Duodenal mucosa (tissue), 2 donors: ENCODE measurements around the gene SDK1.
"Not testable (repeated sequence)": the region's sequence is repeated elsewhere in the genome, so short reads cannot be mapped to it uniquely, and the experiment has no call there.

ENCODE experiments used
- H3K27ac ChIP-seq: one replicate; pipeline ENCODE4 v1.7.0; 2013; ENCODE audit warnings: low read depth, low read length
- H3K27me3 ChIP-seq, 2 donors: one replicate each; pipeline ENCODE4 v1.7.0; 2013; ENCODE audit warnings: low read length in 2 of 2, control low read depth in 1 of 2; ENCODE audit not compliant: insufficient read depth in 2 of 2, control insufficient read depth in 1 of 2
- H3K36me3 ChIP-seq, 2 donors: one replicate each; pipeline ENCODE4 v1.7.0; 2013; ENCODE audit warnings: low read length in 2 of 2, control low read depth in 1 of 2; ENCODE audit not compliant: insufficient read depth in 2 of 2, control insufficient read depth in 1 of 2
- H3K4me1 ChIP-seq, 2 donors: one replicate each; pipeline ENCODE4 v1.7.0; 2013; ENCODE audit warnings: low read length in 2 of 2, control low read depth in 1 of 2; ENCODE audit not compliant: insufficient read depth in 2 of 2, control insufficient read depth in 1 of 2
- H3K4me3 ChIP-seq, 2 donors: one replicate each; pipeline ENCODE4 v1.7.0; 2013; ENCODE audit warnings: low read length in 2 of 2, low read depth in 1 of 2
- H3K9ac ChIP-seq, 2 donors: one replicate each; pipeline ENCODE4 v1.7.0; 2013; ENCODE audit warnings: low read length in 2 of 2, low read depth in 1 of 2
- H3K9me3 ChIP-seq, 2 donors: one replicate each; pipeline ENCODE4 v1.7.0; 2013; ENCODE audit warnings: low read length in 2 of 2, control low read depth in 1 of 2; ENCODE audit not compliant: control insufficient read depth in 1 of 2

SDK1 gene

DNA sequence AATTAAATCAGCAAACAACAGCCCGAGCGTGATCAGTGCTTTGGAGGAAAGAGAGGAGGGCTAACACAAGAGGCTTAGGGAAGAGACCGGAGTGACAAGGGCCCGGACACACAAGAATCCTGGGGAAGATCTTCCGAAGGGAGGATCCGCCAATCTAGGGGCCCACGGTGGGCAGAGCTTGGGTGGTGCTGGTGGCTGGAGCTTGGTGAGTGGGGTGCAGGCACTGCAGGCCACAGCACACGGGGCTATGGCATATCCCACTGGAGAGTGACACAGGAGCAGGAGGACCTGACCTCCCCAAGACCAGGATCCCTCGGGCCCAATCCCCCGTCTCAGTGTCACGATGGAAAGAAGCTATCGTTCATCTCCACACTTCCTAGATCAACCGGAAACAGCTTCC, 909.8 kb downstream of the SDK1 start:
- H3K9me3 ChIP-seq: no peaks in the 10 kb centered on the region
- no peaks in the 10 kb centered on the region for H3K4me1 ChIP-seq
- H3K9ac ChIP-seq: no peak overlapping the region
- H3K27me3 ChIP-seq: no peaks in the 10 kb centered on the region
- no peak overlapping the region for H3K27ac ChIP-seq
- no peaks in the 10 kb centered on the region for H3K36me3 ChIP-seq
- no peak overlapping the region for H3K4me3 ChIP-seq

DNA sequence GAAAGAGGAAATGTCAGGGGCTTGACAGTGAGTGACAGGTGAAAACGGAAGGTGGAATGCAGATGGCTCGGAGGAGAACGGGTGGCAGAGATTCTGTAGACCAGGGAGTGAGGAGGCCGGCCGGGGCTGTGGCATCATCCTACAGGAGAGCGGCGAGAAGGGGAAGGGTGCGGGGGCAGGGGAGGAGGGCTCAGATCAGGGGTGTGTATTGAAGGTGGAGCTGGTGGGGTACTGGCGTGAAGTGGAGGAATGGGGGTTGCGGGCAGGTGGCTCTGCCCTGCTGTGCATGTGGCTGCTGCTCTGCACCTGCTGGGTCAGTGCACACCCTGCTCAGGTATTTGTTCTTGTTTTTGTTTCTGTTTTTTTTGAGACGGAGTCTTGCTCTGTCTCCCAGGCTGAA, 910.2 kb downstream of the SDK1 start:
- no peak overlapping the region for H3K4me3 ChIP-seq
- H3K9ac ChIP-seq: no peak overlapping the region
- H3K9me3 ChIP-seq: no peaks in the 10 kb centered on the region
- no peaks in the 10 kb centered on the region for H3K4me1 ChIP-seq
- no peaks in the 10 kb centered on the region for H3K36me3 ChIP-seq
- H3K27me3 ChIP-seq: no peaks in the 10 kb centered on the region
- H3K27ac ChIP-seq: no peak overlapping the region

DNA sequence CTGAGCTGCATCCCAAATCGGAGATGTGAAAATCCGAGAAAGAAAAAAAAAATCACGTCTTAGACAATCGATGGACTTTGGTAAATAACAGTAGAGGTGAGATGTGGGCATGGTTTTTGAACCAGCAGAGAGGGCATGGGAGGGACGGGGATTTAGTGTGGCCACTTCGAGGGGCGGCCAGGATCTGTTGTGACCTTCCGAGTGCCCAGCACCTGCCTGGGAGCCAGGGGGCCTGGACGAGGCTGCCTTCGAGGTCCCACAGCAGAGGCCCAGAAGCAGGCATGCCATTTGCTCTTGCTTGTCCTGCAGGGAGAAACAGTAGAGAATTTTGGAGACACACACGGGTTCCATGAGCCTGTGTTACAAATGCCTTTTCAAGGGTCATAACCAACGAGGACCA, 911.3 kb downstream of the SDK1 start:
- Histone ChIP-seq H3K9ac (no peak overlapping the region), H3K36me3 (no peaks in the 10 kb centered on the region), H3K27me3 (no peaks in the 10 kb centered on the region), H3K4me3 (no peak overlapping the region), H3K9me3 (no peaks in the 10 kb centered on the region), H3K27ac (no peak overlapping the region), H3K4me1 (no peaks in the 10 kb centered on the region)

DNA sequence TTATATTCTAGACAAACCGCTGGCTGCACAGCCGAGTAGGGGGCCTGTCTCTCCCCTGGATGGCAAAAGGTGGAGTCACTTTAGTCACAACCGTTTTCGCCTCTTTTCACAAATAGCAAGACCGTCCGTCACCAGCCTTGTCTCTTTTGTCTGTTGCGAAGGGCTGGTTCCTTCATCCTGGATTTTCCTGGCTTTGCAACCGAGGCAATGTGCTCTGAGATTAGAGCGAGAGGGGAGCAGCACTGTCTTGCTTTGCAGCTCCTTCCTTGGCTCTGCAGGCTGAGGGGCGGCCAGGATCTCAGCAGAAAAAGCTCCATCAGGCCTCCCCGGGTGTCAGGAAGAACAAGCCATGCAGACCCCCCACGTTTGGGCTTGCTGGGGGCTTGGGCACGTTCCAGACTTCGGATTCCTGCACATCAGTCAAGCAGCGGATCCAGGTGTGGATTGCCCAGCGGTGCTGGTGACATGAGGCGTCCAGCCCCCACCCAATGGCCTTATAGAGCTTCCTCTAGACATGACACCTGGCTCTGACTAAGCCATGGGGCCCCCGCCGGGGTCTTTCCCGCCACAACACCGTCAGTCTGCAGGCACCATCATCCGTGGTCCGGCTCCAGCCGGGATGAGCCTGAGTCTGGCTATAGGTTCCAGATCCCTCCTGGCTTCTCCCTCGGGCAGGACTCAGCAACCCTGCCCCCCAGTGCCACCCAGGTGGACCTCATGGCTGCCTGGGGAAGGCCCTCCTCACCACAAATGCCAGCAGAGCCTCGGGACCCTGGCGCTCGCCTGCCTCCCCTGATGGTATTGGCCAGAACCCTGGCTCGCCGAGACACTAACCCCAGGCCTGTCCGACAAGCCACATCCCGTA, 913.5 kb downstream of the SDK1 start:
- Histone ChIP-seq H3K27me3 (no peaks in the 10 kb centered on the region), H3K27ac (no peak overlapping the region), H3K4me1 (no peaks in the 10 kb centered on the region), H3K9ac (no peak overlapping the region), H3K9me3 (no peaks in the 10 kb centered on the region), H3K4me3 (no peak overlapping the region), H3K36me3 (no peaks in the 10 kb centered on the region)

DNA sequence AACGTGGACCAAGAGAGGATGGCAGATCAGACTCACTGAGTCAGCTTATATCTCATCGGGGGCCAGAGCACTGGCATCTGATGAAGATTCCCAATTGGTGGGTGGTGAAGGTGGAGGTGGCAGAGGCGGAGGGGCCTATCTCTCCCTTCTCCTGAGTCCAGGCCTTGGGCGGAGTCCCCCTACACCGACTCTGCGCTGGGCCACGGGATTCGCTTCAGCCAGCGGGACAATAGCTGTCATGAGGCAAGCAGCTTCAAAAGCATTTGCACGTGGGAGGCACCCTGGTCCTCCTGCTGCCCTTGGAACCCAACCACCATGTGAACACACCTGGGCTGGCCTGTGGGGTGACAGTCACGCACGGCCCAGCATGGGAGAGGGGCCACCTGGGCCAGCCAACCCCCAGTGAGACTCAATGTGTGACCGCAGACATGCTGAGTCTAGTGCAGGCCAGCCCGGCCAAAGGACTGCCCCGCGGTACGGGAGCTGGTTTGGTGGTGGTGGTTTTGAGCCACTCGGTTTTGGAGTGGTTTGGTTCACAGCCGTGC, 914.2 kb downstream of the SDK1 start:
- no peaks in the 10 kb centered on the region for H3K36me3 ChIP-seq
- H3K9me3 ChIP-seq: no peaks in the 10 kb centered on the region
- H3K9ac ChIP-seq: no peak overlapping the region
- no peaks in the 10 kb centered on the region for H3K4me1 ChIP-seq
- H3K4me3 ChIP-seq: no peak overlapping the region
- H3K27me3 ChIP-seq: no peaks in the 10 kb centered on the region
- no peak overlapping the region for H3K27ac ChIP-seq

DNA sequence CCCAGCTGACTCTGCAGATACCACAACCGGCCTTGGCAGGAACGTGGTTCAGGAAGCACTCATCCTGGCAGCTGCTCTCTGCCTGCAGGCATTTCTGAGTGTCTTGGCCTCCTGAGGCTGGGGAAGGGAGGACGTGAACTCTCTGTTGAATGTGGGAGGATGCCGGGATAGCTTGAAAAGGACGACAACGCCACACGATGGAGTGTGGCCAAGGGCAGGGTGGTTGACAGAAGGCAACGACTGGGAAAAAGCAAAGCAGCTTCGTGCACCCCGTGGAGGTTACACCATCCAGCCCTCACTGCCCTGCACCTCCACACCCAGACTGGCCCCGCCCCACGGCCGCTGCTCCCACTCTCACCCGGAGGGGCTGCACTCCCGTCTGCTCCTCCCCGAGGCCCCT, 915.0 kb downstream of the SDK1 start:
- Histone ChIP-seq H3K27ac (no peak overlapping the region), H3K4me3 (no peak overlapping the region), H3K27me3 (no peaks in the 10 kb centered on the region), H3K4me1 (no peaks in the 10 kb centered on the region), H3K9ac (no peak overlapping the region), H3K36me3 (no peaks in the 10 kb centered on the region), H3K9me3 (no peaks in the 10 kb centered on the region)

DNA sequence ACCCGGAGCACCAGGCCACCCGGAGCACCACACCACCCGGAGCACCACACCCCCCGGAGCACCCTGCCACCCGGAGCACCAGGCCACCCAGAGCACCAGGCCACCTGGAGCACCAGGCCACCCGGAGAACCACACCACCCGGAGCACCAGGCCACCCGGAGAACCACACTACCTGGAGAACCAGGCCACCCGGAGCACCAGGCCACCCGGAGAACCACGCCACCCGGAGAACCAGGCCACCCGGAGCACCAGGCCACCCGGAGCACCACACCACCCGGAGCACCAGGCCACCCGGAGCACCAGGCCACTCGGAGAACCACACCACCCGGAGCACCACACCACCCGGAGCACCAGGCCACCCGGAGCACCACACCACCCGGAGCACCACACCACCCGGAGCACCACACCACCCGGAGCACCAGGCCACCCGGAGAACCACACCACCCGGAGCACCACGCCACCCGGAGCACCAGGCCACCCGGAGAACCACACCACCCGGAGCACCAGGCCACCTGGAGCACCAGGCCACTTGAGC, 916.1 kb downstream of the SDK1 start:
- not testable (repeated sequence) for H3K4me1 ChIP-seq, H3K9me3 ChIP-seq, H3K27me3 ChIP-seq, H3K9ac ChIP-seq, H3K36me3 ChIP-seq, H3K4me3 ChIP-seq, H3K27ac ChIP-seq

DNA sequence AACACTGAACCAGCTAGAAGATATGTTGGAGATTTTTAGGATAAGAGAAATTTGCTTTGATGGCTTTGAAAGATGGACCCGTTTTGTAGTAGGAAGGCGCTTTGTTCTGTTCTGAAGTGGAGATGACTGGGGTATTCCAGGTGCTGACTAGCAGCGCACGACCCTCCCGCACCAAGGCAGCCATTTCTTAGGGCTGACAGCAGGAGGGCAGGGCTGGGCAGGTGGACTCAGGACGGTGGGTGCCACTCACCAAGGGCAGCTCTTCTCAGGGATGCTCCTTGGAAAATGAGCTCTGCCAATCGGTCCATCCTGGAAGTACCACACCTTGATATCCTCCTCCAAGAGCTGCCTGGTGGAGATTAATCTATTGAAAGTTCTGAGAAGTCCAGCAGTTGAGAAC, 917.4 kb downstream of the SDK1 start:
- Histone ChIP-seq H3K27ac (no peak overlapping the region), H3K4me1 (no peaks in the 10 kb centered on the region), H3K4me3 (no peak overlapping the region), H3K9ac (no peak overlapping the region), H3K27me3 (no peaks in the 10 kb centered on the region), H3K9me3 (no peaks in the 10 kb centered on the region), H3K36me3 (no peaks in the 10 kb centered on the region)

DNA sequence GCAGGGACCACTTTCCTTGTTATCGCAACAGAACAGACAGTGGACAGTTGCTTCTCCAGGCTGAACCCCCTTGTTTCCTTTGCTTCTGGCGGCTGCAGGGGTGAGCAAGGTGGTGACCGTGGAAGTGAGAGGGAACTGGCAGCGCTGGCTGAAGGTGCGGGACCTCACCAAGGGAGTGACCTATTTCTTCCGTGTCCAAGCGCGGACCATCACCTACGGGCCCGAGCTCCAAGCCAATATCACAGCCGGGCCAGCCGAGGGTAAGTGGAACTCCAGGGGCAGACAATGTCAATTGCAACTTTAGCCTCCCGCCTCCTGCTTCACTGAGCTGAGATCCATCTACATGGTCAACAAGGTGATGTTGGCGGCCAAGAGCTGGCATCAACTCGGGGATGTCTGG, 919.0 kb downstream of the SDK1 start:
- H3K4me3 ChIP-seq: no peak overlapping the region
- no peak overlapping the region for H3K9ac ChIP-seq
- no peaks in the 10 kb centered on the region for H3K9me3 ChIP-seq
- H3K27ac ChIP-seq: no peak overlapping the region
- H3K4me1 ChIP-seq: no peaks in the 10 kb centered on the region
- H3K27me3 ChIP-seq: no peaks in the 10 kb centered on the region
- no peaks in the 10 kb centered on the region for H3K36me3 ChIP-seq

DNA sequence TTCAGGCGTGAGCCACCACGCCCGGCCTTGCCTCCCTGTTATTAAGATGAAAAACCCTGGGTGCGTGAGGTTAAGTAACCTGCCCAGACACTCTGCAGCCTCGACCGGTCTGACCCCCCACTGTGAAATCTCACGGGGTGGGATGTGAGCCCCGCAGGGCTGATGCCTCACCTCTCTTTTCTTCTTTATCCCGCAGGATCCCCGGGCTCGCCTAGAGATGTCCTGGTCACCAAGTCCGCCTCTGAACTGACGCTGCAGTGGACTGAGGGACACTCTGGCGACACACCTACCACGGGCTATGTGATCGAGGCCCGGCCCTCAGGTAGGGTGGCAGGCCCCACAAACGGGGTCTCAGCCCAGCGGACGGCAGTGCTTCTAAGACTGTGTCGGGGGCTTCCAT, 920.0 kb downstream of the SDK1 start:
- H3K36me3 ChIP-seq: no peaks in the 10 kb centered on the region
- H3K27me3 ChIP-seq: no peaks in the 10 kb centered on the region
- H3K9ac ChIP-seq: no peak overlapping the region

More for the DNA sequence above, 920.0 kb downstream of the SDK1 start:
- no peak overlapping the region for H3K27ac ChIP-seq
- no peak overlapping the region for H3K4me3 ChIP-seq
- no peaks in the 10 kb centered on the region for H3K4me1 ChIP-seq
- no peaks in the 10 kb centered on the region for H3K9me3 ChIP-seq
